SK-MEL-5 (cell line): ENCODE data around the gene ABCC6. TPM values are rescaled to one million over a fixed set of nuclear protein-coding genes. Genes with fewer than 3 reads are reported as not detected.
"Not testable (repeated sequence)": the region's sequence is repeated elsewhere in the genome, so short reads cannot be mapped to it uniquely, and the experiment has no call there.

Experiments used
- DNase-seq: peaks from one replicate; pipeline ENCODE4 v3.0.0-alpha.2; 2016; ENCODE audit warnings: low read depth, low spot score
- in situ Hi-C: cut with HindIII; loops from 2 replicates; pipeline ENCODE4 v1.10.0; 2016; ENCODE audit warnings: low sequenced_read_pairs, high pct_unique_total_duplicates, low pct_unique_long_range_greater_than_20kb
- total RNA-seq: library from RNA; depleted of rRNA; stranded (reverse); fragments of >200 nt; shearing (Covaris generic); gene quantifications from 2 replicates; pipeline ENCODE4 v1.2.3, GENCODE V29; 2014

Gene ABCC6
- total RNA-seq, 1 experiment from 2014 or later, result not detected

GRCh38 chr16:16116841-16117240 is 106.5 kb downstream of the ABCC6 start:
- in situ Hi-C loops, result no loop called here
- no peak for DNase-seq

- in situ Hi-C loops, result no loop called here
- no peak for DNase-seq
These were observed 110.2 kb downstream of the ABCC6 start for GRCh38 chr16:16113076-16113475.

- no peak for DNase-seq
- in situ Hi-C loops, result no loop called here
These were observed 110.7 kb downstream of the ABCC6 start for GRCh38 chr16:16112450-16113053.

GRCh38 chr16:16111639-16112038 is 111.7 kb downstream of the ABCC6 start:
- no peak for DNase-seq
- in situ Hi-C loops, result no loop called here

- in situ Hi-C loops, result no loop called here
- DNase-seq, result no peak
These were observed 113.2 kb downstream of the ABCC6 start for GRCh38 chr16:16110111-16110490.

- in situ Hi-C loops, result no loop called here
- no peak for DNase-seq
These were observed 113.7 kb downstream of the ABCC6 start for GRCh38 chr16:16109453-16110110.

GRCh38 chr16:16108759-16109158 is 114.5 kb downstream of the ABCC6 start:
- DNase-seq, result no peak
- in situ Hi-C loops, result no loop called here

- no peak for DNase-seq
- in situ Hi-C loops, result no loop called here
These were observed 115.5 kb downstream of the ABCC6 start for GRCh38 chr16:16107839-16108238.

GRCh38 chr16:16106466-16106865 is 116.8 kb downstream of the ABCC6 start:
- in situ Hi-C loops, result no loop called here

GRCh38 chr16:16105646-16106045 is 117.6 kb downstream of the ABCC6 start:
- no peak for DNase-seq
- in situ Hi-C loops, result no loop called here

More at GRCh38 chr16:16106466-16106865, 116.8 kb downstream of the ABCC6 start:
- DNase-seq, result no peak

- in situ Hi-C loops, DNase-seq: not testable (repeated sequence)
These were observed 118.5 kb downstream of the ABCC6 start for GRCh38 chr16:16104804-16105141.

- in situ Hi-C loops, DNase-seq: not testable (repeated sequence)
These were observed 119.0 kb downstream of the ABCC6 start for GRCh38 chr16:16104132-16104803.

GRCh38 chr16:16102738-16103137 is 120.6 kb downstream of the ABCC6 start:
- in situ Hi-C loops, result no loop called here
- DNase-seq, result no peak

- in situ Hi-C loops, result no loop called here
- no peak for DNase-seq
These were observed 121.7 kb downstream of the ABCC6 start for GRCh38 chr16:16101585-16101984.

- in situ Hi-C loops, result no loop called here
- DNase-seq, result no peak
These were observed 122.7 kb downstream of the ABCC6 start for GRCh38 chr16:16100631-16101030.

GRCh38 chr16:16099320-16099719 is 124.0 kb downstream of the ABCC6 start:
- in situ Hi-C loops, result no loop called here
- no peak for DNase-seq
